ENCODE measurements around the gene CCDC117.

GRCh38 chr22:28799606-28800307 lies 27.3 kb downstream of the CCDC117 start:
- no peak for TF ChIP-seq CTCF (IDR thresholded peaks at IDR 0.05)
- no peak for TF ChIP-seq POLR2A (IDR thresholded peaks at IDR 0.05)
